SU-DHL-6 (cell line): Measurements from ENCODE around the gene DROSHA.

ENCODE experiments used
- H2AFZ ChIP-seq: fragments of 200-600 bp; sonication (generic); 2 replicates; pipeline ENCODE4 v1.6.1; 2014; ENCODE audit warnings: low read depth, mild to moderate bottlenecking, moderate library complexity, mixed read lengths, antibody characterized with exemption, low read length; ENCODE audit not compliant: severe bottlenecking
- H3F3A ChIP-seq: fragments of 200-600 bp; shearing (Covaris generic); 2 replicates; pipeline ENCODE4 v1.6.0; 2016; ENCODE audit warnings: antibody characterized with exemption, mild to moderate bottlenecking; ENCODE audit not compliant: insufficient read depth
- H3K27ac ChIP-seq: fragments of 200-600 bp; sonication (generic); 2 replicates; pipeline ENCODE4 v1.5.1; 2016; ENCODE audit warnings: low read depth, mild to moderate bottlenecking, low read length, moderate library complexity, mixed read lengths
- H3K27me3 ChIP-seq: fragments of 200-600 bp; sonication (generic), shearing (Covaris generic); 2 replicates; pipeline ENCODE4 v1.6.0; 2014; ENCODE audit warnings: mild to moderate bottlenecking, low read length
- H3K36me3 ChIP-seq: fragments of 200-600 bp; sonication (generic); 2 replicates; pipeline ENCODE4 v1.6.1; 2014; ENCODE audit warnings: mild to moderate bottlenecking, low read length, mixed read lengths
- H3K4me2 ChIP-seq: fragments of 300-600, 200-600 bp; shearing (Covaris generic), sonication (generic); 2 replicates; pipeline ENCODE4 v1.6.0; 2014; ENCODE audit warnings: low read length, low read depth, mild to moderate bottlenecking; ENCODE audit not compliant: poor library complexity, severe bottlenecking
- H3K4me3 ChIP-seq: fragments of 200-600 bp; sonication (generic); 2 replicates; pipeline ENCODE4 v1.5.1; 2014; ENCODE audit warnings: antibody characterized with exemption, low read length, mild to moderate bottlenecking, mixed read lengths; ENCODE audit not compliant: insufficient read depth, poor library complexity, severe bottlenecking
- H3K79me2 ChIP-seq: fragments of 200-600 bp; sonication (generic); 2 replicates; pipeline ENCODE4 v1.6.1; 2014; ENCODE audit warnings: mild to moderate bottlenecking, low read length, moderate library complexity; ENCODE audit not compliant: insufficient read depth
- H3K9ac ChIP-seq: fragments of 200-600 bp; sonication (generic); 2 replicates; pipeline ENCODE4 v1.7.0; 2014; ENCODE audit warnings: mild to moderate bottlenecking, low read length
- H3K9me2 ChIP-seq: fragments of 200-600 bp; sonication (generic); replicated peaks from 2 replicates; pipeline ENCODE4 v1.6.1; 2014; ENCODE audit warnings: low read length; ENCODE audit not compliant: insufficient read depth
- H3K9me3 ChIP-seq: fragments of 200-600 bp; sonication (generic); 2 replicates; pipeline ENCODE4 v1.6.1; 2014; ENCODE audit warnings: low read length, mixed read lengths; ENCODE audit not compliant: insufficient read depth
- H4K20me1 ChIP-seq: fragments of 200-600 bp; sonication (generic); 2 replicates; pipeline ENCODE4 v1.6.1; 2014; ENCODE audit warnings: low read depth, mild to moderate bottlenecking, antibody characterized with exemption, low read length, moderate library complexity, mixed read lengths
- EZH2phosphoT487 ChIP-seq: fragments of 200-600 bp; sonication (generic), shearing (Covaris generic); conservative IDR thresholded peaks from 2 replicates; pipeline ENCODE4 v1.6.1; 2018; ENCODE audit warnings: mild to moderate bottlenecking, antibody characterized with exemption, low read length, moderate library complexity, mixed read lengths
- TF ChIP-seq, protein P1 (sequence below): fragments of 200-600 bp; sonication (generic); IDR thresholded peaks from one replicate; pipeline ENCODE4 v1.5.1; 2017; ENCODE audit warnings: antibody characterized with exemption, mild to moderate bottlenecking, low read length, moderate library complexity; ENCODE audit not compliant: insufficient read depth, poor library complexity, severe bottlenecking

The DROSHA gene

DNA sequence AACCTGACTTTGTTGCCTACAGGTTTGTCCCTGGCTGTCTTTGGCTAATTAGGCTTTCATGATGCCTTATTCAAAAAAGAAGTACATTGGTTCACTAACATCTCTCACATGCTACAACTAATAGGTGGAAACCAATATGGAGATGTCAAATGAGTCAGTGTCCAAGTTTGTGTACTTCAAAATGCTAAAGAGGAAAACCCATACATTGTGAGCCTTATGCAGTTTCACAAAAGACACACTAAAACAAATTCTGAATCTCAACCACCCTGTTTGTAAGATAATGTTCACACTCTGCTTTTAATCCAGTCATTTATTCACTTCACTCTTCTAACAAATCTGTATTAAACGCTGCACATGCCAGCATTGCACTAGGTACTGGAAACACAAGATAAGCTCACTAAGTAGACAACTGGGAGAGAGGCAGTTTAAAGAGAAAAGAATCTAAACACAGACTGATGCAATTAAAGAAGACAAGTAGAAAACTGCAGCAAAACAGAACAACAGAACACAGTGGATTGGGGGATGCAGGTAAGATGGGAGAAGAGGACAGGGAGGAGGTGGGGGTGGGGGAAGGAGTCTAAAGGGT, 104.1 kb downstream of the DROSHA start:
- Histone ChIP-seq H3K9ac (no peak overlapping the region), H3K27ac (no peak overlapping the region), H2AFZ (no peak overlapping the region), H3K9me2 (no peaks in the 10 kb centered on the region), H3K4me3 (no peak overlapping the region), H3K9me3 (no peaks in the 10 kb centered on the region), H3K4me2 (no peak overlapping the region), H3K36me3 (peaks cover 6% of the 10 kb centered on the region; the same call in 1 of the 2 replicates), H3K27me3 (no peaks in the 10 kb centered on the region), H4K20me1 (no peaks in the 10 kb centered on the region), H3K79me2 (no peaks in the 10 kb centered on the region), H3F3A (no peaks in the 10 kb centered on the region)
- TF ChIP-seq, protein P1, sequence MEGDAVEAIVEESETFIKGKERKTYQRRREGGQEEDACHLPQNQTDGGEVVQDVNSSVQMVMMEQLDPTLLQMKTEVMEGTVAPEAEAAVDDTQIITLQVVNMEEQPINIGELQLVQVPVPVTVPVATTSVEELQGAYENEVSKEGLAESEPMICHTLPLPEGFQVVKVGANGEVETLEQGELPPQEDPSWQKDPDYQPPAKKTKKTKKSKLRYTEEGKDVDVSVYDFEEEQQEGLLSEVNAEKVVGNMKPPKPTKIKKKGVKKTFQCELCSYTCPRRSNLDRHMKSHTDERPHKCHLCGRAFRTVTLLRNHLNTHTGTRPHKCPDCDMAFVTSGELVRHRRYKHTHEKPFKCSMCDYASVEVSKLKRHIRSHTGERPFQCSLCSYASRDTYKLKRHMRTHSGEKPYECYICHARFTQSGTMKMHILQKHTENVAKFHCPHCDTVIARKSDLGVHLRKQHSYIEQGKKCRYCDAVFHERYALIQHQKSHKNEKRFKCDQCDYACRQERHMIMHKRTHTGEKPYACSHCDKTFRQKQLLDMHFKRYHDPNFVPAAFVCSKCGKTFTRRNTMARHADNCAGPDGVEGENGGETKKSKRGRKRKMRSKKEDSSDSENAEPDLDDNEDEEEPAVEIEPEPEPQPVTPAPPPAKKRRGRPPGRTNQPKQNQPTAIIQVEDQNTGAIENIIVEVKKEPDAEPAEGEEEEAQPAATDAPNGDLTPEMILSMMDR: no peak
- TF ChIP-seq EZH2phosphoT487: no peak

DNA sequence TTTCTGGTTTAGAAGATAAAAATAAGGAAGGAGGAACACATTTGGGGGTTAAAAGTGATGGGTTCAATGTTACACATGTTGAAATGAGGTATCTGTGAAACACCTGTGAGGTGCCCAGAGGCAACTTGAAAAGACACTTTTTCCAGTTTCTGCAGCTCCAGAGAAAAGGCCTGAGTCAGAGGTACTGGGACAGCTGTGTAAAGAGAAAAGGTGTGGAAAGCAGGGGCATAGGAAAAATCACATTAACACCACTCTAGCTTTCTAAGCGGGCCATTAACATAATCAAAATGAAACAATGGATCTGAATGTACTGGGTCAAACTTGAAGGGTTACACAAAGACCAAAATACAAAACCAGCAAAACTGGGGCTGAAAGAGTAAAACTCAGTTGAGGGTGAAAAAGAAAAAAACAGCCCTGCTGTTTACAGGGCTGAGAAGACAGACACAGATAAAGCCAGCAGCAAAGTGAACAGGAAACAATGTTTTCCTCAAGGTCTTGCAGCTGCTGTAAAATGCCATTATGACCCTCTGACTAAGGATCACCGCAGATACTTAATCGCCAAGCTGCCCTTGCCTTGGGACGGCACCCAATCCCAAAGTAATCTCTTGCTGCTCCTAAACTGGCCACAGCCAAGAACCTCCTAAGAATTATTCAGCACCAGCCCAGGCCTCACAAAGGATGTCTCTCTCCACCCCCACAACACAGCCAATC, 104.7 kb downstream of the DROSHA start:
- H3K9ac ChIP-seq: no peak overlapping the region
- TF ChIP-seq, protein P1: no peak
- TF ChIP-seq EZH2phosphoT487: no peak
- no peaks in the 10 kb centered on the region for H3K27me3 ChIP-seq
- no peaks in the 10 kb centered on the region for H4K20me1 ChIP-seq
- H3K9me2 ChIP-seq: no peaks in the 10 kb centered on the region
- no peaks in the 10 kb centered on the region for H3K9me3 ChIP-seq
- no peak overlapping the region for H3K4me3 ChIP-seq
- H3F3A ChIP-seq: no peaks in the 10 kb centered on the region
- no peak overlapping the region for H3K27ac ChIP-seq
- H3K79me2 ChIP-seq: no peaks in the 10 kb centered on the region
- peaks cover 6% of the 10 kb centered on the region; the same call in 1 of the 2 replicates for H3K36me3 ChIP-seq
- no peak overlapping the region for H3K4me2 ChIP-seq
- no peak overlapping the region for H2AFZ ChIP-seq

DNA sequence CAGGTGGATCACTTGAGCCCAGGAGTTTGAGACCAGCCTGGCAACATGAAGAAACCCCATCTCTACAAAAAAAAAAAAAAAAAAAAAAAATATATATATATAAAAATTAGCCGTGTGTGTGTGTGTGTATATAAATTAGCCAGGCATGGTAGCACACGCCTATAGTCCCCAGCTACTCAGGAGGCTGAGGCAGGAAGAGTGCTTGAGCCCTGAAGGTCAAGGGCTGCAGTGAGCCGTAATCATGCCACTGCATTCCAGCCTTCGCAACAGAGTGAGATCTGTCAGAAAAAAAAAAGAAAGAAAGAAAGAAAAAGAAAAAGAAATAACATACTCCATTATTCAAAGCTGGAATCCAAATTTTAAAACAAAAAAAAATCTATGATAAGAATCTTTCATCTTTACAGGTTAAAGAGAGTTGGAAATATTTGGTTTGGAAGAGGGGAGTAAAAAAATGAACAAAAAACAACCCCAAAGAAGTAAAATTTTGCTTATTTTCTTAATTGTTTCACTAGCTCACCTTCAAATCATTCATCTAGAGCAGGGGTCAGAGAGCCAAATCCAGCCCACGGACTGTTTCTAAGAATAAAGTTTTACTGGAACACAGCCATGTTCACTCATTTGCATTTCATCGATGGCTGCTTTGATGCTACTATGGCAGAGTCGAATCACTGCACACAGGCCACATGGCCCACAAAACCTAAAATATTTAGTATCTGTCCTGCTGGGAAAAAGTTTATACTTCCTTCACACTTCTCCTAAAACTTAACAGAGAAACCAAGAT, 109.9 kb downstream of the DROSHA start:
- Histone ChIP-seq H3K36me3 (peaks cover 19% of the 10 kb centered on the region), H3K4me2 (no peak overlapping the region)

More for the DNA sequence above, 109.9 kb downstream of the DROSHA start:
- Histone ChIP-seq H3K9ac (no peak overlapping the region), H3K27ac (no peak overlapping the region), H3K27me3 (no peaks in the 10 kb centered on the region), H2AFZ (no peak overlapping the region), H3K9me2 (no peaks in the 10 kb centered on the region), H3K9me3 (no peaks in the 10 kb centered on the region), H3K79me2 (no peaks in the 10 kb centered on the region), H4K20me1 (no peaks in the 10 kb centered on the region), H3K4me3 (no peak overlapping the region), H3F3A (no peaks in the 10 kb centered on the region)
- TF ChIP-seq EZH2phosphoT487: no peak
- TF ChIP-seq, protein P1: no peak
